Measurements from ENCODE around the gene EPHX1. TPM values are rescaled to one million over a fixed set of nuclear protein-coding genes. Genes with fewer than 3 reads are reported as not detected.

The EPHX1 gene
- total and polyA plus RNA-seq, 4 donors, result 93.8 to 1,448 (median 204) TPM

- WGBS, result 25% methylated on average over 7 of the region's 7 CpGs
- Histone ChIP-seq H3K36me3 (ENCODE audit: control insufficient read depth in 4 of 4, insufficient read depth in 3 of 4, low read depth in 1 of 4, low read length in 3 of 4) (peaks cover 4 to 14% (median 5%) of the 10 kb centered on the region in 4 donors), H3K4me3 (ENCODE audit: low read depth in 1 of 3, low read length in 3 of 3) (peak overlapping the region; percentile 76 to 96 (median 86)), H3K9ac (ENCODE audit: low read depth in 1 of 2, low read length in 2 of 2) (peak overlapping the region; percentile 85 to 94), H3K4me1 (ENCODE audit: control insufficient read depth in 4 of 4, insufficient read depth in 4 of 4, low read length in 3 of 4) (peaks cover 21 to 77% (median 63%) of the 10 kb centered on the region in 4 donors), H3K27ac (ENCODE audit: low read depth in 1 of 2, low read length in 2 of 2) (peak overlapping the region; percentile 86 to 88), H3K9me3 (ENCODE audit: control insufficient read depth in 4 of 4, low read length in 3 of 4) (no peaks in the 10 kb centered on the region), H3K27me3 (ENCODE audit: control insufficient read depth in 4 of 4, insufficient read depth in 4 of 4, low read length in 3 of 4) (no peaks in the 10 kb centered on the region)
- no peak for TF ChIP-seq ATF3 (IDR thresholded peaks at IDR 0.05)
- TF ChIP-seq RAD21 (IDR thresholded peaks at IDR 0.05), result no peak
- TF ChIP-seq HNF4G (IDR thresholded peaks at IDR 0.05), result no peak
- TF ChIP-seq, protein P1, sequence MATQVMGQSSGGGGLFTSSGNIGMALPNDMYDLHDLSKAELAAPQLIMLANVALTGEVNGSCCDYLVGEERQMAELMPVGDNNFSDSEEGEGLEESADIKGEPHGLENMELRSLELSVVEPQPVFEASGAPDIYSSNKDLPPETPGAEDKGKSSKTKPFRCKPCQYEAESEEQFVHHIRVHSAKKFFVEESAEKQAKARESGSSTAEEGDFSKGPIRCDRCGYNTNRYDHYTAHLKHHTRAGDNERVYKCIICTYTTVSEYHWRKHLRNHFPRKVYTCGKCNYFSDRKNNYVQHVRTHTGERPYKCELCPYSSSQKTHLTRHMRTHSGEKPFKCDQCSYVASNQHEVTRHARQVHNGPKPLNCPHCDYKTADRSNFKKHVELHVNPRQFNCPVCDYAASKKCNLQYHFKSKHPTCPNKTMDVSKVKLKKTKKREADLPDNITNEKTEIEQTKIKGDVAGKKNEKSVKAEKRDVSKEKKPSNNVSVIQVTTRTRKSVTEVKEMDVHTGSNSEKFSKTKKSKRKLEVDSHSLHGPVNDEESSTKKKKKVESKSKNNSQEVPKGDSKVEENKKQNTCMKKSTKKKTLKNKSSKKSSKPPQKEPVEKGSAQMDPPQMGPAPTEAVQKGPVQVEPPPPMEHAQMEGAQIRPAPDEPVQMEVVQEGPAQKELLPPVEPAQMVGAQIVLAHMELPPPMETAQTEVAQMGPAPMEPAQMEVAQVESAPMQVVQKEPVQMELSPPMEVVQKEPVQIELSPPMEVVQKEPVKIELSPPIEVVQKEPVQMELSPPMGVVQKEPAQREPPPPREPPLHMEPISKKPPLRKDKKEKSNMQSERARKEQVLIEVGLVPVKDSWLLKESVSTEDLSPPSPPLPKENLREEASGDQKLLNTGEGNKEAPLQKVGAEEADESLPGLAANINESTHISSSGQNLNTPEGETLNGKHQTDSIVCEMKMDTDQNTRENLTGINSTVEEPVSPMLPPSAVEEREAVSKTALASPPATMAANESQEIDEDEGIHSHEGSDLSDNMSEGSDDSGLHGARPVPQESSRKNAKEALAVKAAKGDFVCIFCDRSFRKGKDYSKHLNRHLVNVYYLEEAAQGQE (IDR thresholded peaks at IDR 0.05), result no peak
- TF ChIP-seq, protein P2, sequence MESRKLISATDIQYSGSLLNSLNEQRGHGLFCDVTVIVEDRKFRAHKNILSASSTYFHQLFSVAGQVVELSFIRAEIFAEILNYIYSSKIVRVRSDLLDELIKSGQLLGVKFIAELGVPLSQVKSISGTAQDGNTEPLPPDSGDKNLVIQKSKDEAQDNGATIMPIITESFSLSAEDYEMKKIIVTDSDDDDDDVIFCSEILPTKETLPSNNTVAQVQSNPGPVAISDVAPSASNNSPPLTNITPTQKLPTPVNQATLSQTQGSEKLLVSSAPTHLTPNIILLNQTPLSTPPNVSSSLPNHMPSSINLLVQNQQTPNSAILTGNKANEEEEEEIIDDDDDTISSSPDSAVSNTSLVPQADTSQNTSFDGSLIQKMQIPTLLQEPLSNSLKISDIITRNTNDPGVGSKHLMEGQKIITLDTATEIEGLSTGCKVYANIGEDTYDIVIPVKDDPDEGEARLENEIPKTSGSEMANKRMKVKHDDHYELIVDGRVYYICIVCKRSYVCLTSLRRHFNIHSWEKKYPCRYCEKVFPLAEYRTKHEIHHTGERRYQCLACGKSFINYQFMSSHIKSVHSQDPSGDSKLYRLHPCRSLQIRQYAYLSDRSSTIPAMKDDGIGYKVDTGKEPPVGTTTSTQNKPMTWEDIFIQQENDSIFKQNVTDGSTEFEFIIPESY (IDR thresholded peaks at IDR 0.05), result no peak
- no peak for TF ChIP-seq NR2F2 (IDR thresholded peaks at IDR 0.05)
- TF ChIP-seq EGR1 (IDR thresholded peaks at IDR 0.05; ENCODE audit: low read depth in 2 of 2), result no peak
- TF ChIP-seq, protein P3, sequence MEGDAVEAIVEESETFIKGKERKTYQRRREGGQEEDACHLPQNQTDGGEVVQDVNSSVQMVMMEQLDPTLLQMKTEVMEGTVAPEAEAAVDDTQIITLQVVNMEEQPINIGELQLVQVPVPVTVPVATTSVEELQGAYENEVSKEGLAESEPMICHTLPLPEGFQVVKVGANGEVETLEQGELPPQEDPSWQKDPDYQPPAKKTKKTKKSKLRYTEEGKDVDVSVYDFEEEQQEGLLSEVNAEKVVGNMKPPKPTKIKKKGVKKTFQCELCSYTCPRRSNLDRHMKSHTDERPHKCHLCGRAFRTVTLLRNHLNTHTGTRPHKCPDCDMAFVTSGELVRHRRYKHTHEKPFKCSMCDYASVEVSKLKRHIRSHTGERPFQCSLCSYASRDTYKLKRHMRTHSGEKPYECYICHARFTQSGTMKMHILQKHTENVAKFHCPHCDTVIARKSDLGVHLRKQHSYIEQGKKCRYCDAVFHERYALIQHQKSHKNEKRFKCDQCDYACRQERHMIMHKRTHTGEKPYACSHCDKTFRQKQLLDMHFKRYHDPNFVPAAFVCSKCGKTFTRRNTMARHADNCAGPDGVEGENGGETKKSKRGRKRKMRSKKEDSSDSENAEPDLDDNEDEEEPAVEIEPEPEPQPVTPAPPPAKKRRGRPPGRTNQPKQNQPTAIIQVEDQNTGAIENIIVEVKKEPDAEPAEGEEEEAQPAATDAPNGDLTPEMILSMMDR (IDR thresholded peaks at IDR 0.05; ENCODE audit: low read depth, low read length, missing input control), result no peak
- DNase-seq (ENCODE audit: low spot score), result no peak
Measured at GRCh38 chr1:225825607-225826007, 15.7 kb downstream of the EPHX1 start.

GRCh38 chr1:225827076-225827475 lies 17.2 kb downstream of the EPHX1 start:
- Histone ChIP-seq H3K36me3 (ENCODE audit: control insufficient read depth in 4 of 4, insufficient read depth in 3 of 4, low read depth in 1 of 4, low read length in 3 of 4) (peaks cover 12 to 23% (median 16%) of the 10 kb centered on the region in 4 donors), H3K4me3 (ENCODE audit: low read depth in 1 of 3, low read length in 3 of 3) (peak overlapping the region; percentile 76 to 96 (median 86))
- TF ChIP-seq FOXA1 (IDR thresholded peaks at IDR 0.05) (no peak), GABPA (IDR thresholded peaks at IDR 0.05 in 1 of 2, conservative IDR thresholded peaks at IDR 0.05 in 1 of 2) (no peak), ATF3 (IDR thresholded peaks at IDR 0.05) (no peak)
- TF ChIP-seq, protein P1 (IDR thresholded peaks at IDR 0.05), result no peak

More at GRCh38 chr1:225827076-225827475, 17.2 kb downstream of the EPHX1 start:
- Histone ChIP-seq H3K27ac (ENCODE audit: low read depth in 1 of 2, low read length in 2 of 2) (peak overlapping the region; percentile 81 to 88), H3K27me3 (ENCODE audit: control insufficient read depth in 4 of 4, insufficient read depth in 4 of 4, low read length in 3 of 4) (no peaks in the 10 kb centered on the region), H3K4me1 (ENCODE audit: control insufficient read depth in 4 of 4, insufficient read depth in 4 of 4, low read length in 3 of 4) (peaks cover 17 to 74% (median 59%) of the 10 kb centered on the region in 4 donors), H3K9ac (ENCODE audit: low read depth in 1 of 2, low read length in 2 of 2) (peak overlapping the region; percentile 58 to 92), H3K9me3 (ENCODE audit: control insufficient read depth in 4 of 4, low read length in 3 of 4) (no peaks in the 10 kb centered on the region)
- no peak for DNase-seq (ENCODE audit: low spot score)
- 42% methylated on average over 8 of the region's 8 CpGs for WGBS

Measured in liver (tissue), 9 donors.